Stimulated activated CD8-positive, alpha-beta memory T cell treated with anti-CD3 and anti-CD28 coated beads, Interleukin-4, amount 100 ng/mL, for 48 hours (primary cell): ENCODE results near the gene CAMK1D.
A peak's percentile ranks its signal among the peaks of the same experiment; 100 is the strongest.
"Not testable (repeated sequence)": the region's sequence is repeated elsewhere in the genome, so short reads cannot be mapped to it uniquely, and the experiment has no call there.

ENCODE experiments used
- DNase-seq: peaks from one replicate; pipeline ENCODE4 v3.0.0-alpha.2; 2020

The CAMK1D gene

DNA sequence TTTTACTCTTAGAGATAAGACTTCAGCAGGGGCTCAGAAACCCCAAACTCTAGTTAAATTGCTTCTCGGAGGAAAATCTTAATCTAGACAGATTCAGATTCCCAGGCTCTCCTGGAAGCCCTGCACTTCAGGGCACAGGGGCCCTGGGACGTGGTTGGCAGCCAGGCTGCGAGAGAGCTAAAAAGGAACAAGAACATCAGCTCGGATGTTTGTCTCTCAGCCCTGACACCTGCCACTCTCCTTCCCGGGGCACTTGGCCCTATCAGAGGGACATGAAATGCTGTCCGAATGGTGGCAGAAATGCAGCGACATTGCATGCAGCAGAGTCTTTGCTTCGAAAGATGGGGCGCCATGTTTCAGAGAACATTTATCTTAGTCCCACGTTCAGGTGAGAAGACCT lies 485.4 kb downstream of the CAMK1D start:
- no peak for DNase-seq

DNA sequence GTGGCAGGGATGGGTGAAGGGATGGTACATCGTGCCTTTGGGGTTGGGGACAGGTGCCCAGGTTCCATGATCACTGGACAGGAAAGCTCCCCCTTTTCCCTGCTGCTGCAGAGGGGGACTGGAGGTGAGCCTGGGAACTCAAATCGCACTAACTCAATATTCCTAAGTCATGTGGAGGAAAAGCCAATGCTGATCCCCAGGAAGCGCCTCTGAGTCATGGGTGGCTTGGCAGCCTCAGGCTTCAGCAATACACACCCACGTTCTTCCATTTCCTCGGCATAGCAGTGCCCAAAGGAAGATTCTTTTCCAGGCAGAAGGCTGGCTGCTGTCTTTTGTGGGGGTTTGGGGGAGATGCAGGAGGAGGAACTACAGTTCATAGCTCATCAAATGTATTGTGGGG lies 486.4 kb downstream of the CAMK1D start:
- DNase-seq, result no peak

DNA sequence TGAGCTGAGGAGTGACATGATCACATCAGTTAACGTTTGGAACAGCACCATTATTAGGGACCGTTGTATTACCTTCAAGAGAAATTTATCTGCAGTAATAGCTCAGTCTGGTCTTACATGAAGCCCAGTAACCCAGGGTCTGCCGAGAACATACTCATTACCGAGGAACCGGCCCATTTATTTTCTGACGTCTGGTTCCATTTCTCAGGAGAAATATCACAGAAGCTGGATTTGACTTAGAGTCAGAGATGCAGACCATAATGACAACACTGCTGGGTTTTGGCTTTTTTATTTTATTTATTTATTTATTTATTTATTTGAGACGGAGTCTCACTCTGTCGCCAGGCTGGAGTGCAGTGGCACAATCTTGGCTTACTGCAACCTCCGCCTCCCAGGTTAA lies 489.0 kb downstream of the CAMK1D start:
- no peak for DNase-seq

DNA sequence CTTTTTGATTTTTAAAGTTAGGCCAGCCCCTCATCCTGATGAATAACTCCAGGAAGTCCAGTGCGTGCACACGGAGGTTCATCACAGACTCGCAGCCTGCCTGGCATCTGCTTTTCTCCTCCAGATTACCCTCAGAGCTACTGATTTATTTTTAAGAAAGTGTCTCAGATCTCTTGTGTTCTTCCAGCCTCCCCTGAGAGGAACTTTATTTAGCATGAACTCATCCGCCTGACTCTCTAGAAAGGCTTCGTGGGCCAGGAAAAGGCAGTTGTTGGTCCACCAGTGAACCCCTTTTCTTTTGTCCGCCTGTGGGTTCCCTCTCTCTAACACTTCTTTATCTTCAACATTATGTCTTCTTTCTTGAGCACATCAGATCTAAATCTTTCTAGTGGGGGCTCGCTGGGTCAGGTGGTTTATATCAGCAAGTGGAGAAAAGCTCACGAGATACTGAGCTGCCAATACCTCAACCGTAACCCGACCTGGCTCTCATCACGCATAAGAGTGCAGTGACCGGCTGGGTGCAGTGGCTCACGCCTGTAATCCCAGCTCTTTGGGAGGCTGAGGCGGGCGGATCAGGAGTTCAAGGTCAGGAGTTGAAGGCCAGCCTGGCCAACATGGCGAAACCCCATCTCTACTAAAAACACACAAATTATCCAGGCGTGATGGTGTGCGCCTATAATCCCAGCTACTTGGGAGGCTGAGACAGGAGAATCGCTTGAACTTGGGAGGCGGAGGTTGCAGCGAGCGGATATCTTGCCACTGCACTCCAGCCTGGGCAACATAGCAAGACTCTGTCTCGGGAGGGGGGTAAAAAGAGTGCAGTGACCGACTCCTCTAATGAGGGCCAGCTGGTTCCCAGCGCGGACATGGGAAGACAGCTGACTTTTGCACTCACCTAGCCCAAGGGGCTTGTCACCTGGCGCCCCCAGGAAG lies 489.9 kb downstream of the CAMK1D start:
- no peak for DNase-seq

DNA sequence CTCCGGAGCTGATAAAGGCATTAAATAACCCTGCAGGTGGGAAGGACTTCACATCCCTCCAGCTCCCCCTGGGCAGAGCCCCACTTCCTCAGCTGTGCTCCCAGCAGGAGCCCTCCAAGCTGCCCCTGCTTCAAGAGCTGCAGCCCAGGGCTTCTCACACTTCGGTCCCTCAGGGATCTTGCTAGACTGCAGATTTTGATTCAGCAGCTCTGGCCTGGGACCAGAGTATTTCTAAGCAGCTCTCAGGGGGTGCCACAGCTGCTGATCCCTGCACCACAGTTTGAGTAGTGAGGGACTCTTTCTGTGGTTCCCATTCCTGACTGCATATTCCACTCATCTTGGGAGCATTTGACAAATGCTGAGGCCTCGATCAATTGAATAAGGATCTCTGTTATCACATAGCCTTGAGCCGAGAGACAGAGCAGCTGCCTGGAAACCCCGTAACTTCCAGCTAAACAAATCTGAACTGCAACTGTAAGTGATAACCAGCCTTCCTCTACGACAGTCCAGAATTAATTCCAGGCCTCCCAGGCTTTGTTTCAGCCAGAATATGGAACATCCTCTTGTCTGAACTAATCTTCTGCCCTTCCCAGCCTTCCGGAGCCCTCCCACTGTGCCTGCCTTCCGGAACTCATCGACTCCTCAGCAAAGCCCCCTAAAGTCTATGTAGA lies 490.7 kb downstream of the CAMK1D start:
- no peak for DNase-seq

DNA sequence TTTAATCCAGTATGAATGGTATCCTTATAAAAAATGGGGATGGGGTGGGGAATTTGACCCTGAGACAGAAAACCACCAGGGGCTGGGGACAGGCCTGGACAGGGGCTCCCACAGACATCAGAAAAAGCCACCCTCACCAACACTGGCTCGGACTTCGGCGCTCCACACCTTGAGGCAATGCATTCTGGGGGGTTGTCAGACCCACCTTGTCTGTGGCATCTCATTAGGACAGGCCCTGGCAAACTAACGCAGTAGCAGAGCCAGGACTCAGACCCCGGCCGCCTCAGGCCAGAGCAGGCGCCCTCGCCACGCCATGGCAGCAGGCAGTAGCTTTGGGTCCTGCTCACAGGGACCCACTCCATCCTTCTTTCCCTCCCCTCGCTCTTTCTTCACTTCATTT lies 492.1 kb downstream of the CAMK1D start:
- no peak for DNase-seq

DNA sequence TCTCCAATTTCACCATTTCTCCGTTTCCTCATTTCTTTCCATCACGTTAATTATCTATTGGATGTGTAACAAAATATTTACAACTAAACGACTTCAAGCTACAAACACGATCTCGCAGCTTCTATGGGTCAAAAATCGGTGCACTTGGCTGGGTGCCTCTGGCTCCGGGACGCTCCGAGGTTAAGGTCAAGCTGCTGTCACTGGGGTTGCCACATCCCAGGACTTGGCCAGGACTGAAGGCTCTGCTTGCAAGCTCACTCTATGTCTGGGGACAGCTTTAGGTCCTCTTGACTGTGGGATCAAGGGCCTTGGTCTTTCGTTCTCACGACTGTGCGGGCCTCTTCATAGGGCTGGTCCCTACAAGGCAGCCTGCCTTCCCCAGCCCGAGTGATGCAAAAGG lies 492.5 kb downstream of the CAMK1D start:
- DNase-seq, result no peak

DNA sequence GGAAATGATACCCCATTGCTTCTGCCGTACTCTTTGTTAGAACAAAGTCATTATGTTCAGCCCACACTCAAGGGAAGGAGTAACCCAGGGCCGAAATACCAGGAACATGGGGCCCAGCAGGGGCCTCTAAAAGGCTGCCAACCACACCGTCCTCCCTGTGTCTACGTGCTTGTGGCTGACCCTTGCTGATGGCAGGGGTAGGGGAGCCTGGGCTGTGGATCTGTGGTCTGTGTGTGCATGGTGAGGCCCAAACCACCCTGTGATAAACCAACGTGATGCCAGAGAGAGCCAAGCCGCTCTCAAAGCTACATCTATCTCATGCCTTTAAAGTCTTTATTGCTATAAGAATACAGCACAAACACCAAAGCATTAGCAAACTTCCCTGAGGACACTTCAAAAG lies 493.0 kb downstream of the CAMK1D start:
- DNase-seq, result no peak

DNA sequence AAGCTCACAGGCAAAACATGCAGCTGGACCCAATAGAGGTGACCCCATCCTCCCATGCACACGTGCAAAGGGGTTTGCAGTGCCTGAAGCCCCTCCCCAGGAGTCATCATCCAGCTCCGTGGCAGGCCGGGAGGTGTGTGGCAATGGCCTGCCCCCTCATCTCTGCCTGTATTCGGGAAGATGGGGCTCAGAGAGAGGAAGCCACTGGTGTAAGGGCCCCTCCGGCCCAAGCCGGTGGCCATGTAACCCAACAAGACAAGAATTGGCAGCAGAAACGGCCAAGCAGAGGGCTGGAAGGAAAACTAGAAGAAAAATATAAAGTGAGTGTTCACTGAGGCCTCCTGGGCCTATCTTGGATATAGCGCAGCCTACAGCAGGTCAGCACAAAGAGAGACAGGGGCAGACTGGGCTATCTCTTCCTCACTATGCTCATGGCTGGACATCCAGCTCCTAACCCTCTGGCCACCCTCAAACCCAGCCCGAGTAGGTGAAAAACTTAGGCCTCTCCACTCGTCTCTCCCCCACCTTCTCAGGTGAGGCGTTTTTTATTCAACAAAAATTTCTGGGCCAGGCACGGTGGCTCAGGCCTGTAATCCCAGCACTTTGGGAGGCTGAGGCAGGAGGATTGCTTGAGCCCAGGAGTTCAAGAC lies 494.1 kb downstream of the CAMK1D start:
- no peak for DNase-seq

DNA sequence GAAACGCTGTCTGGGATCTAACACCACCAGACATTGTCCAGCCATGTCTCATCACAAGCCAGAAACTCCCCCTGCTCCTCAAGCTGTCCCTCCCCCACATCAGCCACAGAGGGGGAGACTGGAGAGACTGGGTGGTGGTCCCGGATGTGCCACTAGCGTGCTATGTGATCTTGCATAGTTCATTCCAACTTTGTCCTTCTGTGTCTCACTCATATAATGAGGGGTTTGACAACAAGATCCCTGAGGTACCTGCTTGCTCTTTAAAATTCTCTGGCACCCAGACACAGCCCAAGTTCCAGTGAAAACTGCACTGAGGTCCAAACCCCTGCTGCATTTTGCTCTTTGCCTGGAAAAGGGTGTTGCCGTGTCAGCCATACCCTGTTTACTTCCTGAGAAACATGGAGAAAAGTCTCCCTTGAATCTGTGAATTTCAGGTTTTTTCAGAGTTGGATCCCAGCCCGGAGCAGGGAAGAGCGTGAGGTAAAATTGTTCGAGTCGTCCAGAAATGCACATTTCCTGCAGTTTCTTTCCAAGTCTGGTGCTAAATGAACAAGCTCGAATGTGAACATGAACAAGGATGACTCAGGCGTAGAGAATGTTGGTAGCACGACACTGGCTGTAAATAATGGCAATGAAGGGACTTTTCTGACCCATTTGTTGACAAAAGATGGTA lies 495.6 kb downstream of the CAMK1D start:
- no peak for DNase-seq

DNA sequence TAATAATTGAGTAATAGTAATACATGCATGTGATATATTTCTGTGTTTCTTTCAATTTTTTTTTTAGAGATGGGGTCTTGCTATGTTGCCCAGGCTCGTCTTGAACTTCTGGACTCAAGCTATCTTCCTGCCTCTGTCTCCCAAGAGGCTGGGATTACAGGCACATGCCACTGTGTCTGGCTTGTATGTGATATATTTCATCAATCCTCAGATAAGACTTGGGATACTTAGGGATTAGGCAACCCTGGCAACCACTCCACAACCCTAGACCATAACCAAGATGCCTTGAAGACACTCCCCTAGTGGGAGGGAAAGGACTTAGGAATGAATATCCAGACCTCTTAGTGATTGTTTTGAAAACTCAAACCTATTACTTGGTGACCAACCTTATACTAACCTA lies 497.4 kb downstream of the CAMK1D start:
- no peak for DNase-seq

DNA sequence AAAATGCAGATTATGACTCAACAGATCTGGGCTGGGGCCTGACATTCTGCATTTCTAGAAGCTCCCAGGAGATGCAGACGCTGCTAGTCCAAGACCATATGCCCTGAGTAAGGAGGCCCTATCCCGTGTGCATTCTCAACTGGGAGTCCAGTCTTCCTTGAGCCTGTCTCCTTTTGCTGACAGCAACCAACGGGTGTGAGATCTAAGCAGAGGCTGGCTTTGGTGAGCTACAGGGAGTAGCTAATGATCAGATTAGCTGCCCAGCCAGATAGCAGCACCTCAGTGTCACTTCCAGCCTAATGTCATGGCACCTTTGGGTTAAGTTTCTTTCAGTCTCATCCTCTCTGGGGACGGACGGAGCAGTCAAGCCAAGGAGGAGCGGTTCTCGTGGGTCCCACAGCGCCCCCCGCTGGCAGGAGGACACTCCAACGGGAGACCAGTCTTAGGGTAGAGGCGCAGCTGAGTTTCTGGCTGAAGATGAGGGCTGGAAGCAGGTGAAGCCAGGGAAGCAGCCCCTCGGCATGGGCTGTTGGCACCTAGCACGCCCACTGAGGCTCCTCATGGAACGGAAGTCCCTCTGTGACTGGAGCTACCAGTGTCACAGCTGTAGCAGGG lies 498.1 kb downstream of the CAMK1D start:
- peak; percentile 76 for DNase-seq

DNA sequence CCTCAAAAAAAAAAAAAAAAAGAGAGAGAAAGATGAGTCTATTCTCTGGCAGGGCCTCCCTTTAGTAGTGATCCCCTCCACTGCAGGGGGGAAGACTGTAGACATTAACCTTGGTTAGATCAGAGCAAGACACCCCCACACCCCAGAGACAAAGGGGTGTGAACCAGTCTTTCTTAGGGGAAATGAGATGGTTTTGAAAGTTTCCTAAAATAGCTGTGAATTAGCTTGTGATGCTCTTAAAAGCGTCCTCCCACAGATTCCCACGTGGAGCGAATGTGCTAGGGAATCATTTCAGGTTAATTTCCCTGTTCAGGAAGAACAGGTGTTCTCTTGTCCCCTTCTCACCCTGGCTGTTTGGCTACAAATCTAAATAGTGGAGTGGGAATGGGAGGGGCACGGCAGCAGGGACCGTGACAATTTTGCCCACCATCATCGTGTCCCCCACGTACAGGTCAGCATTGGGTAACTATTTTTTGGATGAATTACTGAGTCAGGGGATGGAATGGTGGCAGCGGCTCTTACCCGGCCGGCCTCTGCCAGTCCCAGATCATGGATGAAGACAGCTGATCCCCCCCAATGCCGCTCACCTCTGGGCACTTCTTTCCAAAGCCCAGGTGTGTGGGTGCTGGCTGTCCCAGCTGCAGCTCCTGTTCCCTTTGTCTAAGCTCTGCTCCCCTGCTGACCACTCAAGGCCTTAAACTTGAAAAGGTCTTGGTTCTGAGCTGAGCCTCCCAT lies 499.3 kb downstream of the CAMK1D start:
- no peak for DNase-seq

DNA sequence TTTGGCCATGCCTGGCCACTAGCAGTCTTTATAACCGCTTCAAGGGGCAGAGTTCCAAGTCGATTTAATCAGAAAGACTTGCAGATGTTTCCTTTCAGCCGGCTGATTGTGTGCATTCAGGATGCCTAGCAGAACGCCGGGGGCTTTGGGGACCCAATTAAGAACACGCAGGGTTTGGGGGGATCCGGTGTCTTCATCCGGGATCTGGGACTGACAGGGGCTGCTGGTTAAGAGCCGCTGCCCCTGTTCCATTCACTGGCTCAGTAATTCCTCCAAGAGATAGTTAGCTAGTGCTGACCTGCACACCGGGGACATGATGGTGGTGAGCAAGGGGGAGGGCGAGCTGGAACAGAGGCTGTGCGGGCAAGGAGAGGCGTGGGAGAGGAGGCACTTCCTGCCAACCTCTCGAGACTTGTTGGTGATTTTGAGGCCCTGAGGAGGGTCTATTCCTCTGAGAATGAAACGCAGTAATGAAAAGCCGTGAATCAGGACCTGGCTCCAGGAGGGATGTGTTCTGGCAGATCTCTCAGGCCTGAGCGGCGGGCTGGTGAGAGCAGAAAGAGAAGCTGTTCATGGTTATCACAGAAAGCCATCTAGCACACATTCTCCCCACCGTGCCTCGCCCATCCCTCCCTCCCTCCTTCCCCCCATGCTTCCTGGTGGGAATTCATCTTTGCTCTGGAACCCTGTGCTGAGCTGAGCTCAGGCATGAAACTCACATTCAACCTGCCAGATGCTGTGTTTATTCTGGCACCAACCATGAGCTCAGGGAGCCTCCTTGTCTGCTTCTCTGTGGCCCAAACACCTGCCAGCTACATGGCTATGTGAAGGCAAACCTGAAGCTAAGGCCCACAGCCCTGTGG lies 500.2 kb downstream of the CAMK1D start:
- no peak for DNase-seq

DNA sequence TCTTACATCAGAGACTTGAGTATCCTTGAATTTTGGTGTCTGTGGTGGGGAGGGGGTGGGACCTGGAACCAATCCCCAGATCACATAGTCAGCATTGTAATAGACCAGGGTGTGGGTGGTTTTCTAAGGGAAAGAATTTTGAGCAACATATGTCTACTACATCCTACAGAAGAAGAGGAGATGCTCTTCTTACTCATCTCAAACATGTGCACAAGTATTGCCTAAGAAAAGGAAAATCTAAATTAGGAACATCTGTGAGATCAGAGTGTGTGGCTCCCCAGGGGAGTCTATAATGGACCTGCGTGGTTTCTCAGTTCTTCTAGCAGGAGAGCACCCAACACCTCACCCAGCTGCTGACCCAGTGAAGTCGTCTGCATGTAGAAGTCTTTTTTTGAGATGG lies 503.3 kb downstream of the CAMK1D start:
- no peak for DNase-seq

DNA sequence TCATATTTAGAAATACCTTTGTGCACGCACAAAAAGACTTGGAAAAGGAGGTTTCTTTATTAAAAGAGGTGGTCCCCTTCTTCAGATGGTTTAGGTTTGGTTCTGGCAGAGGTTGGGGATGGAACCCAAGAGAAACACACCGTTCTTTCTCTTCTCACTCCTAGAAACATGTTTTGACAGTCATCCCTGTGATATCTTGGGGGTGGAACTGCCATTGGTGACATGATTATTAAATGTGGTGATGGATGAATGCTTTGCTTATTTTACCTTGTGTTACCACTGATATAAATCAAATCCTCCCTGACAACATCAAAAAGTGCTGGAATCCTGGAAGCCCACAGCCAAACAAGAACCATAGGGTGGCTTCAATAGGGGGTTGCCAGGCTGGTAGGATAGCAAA lies 505.6 kb downstream of the CAMK1D start:
- DNase-seq, result no peak

DNA sequence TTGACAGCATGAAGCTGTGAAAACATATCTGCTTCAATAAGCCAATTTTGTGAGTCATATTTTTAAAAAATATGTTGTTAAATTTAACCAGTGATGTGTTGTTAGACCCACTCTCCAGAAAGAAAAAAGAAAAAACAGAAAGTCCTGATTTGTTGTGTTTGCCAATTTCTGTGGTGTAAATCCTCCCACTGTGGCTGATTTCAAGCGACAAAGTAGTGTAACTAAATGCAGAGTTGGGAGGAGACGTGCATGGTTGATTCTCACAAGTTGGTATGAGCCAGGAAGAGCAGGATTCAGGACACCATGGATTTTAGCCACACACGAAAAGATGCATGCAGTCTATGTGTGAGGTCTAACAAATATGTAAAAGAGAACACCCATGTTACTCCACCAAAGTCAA lies 513.1 kb downstream of the CAMK1D start:
- no peak for DNase-seq

DNA sequence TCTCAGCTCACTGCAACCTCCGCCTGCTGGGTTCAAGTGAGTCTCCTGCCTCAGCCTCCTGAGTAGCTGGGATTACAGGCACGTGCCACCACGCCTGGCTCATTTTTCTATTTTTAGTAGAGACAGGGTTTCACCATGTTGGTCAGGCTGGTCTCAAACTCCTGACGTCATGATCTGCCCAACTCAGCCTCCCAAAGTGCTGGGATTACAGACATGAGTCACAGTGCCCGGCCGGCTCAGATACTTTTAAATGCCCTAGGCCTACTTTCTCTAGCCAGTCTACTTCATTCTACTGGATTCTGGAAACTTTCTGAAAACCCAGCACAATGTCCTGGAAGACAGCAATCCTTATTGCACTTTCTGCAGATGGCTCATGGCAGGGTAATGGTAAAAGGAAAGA lies 516.2 kb downstream of the CAMK1D start:
- not testable (repeated sequence) for DNase-seq

DNA sequence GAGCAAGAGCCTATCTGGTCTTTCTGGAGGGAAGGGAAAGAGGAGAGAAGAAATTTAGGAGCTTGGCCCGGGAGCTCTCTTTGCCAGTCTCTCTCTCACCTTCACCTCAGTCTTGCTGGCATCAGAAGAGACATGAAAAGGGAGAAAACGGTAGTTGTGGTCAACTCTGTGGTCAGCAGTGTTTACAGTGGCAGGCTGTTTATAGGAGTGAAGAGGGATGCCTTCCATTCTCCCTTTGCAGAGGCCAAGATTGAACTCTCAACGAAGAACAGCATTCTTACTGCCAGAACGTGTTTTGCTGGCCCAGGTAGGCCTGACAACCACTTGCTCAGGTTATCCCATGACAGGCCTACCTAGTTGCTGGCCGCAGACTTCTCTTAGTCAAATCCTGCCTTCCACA lies 518.9 kb downstream of the CAMK1D start:
- DNase-seq, result no peak

DNA sequence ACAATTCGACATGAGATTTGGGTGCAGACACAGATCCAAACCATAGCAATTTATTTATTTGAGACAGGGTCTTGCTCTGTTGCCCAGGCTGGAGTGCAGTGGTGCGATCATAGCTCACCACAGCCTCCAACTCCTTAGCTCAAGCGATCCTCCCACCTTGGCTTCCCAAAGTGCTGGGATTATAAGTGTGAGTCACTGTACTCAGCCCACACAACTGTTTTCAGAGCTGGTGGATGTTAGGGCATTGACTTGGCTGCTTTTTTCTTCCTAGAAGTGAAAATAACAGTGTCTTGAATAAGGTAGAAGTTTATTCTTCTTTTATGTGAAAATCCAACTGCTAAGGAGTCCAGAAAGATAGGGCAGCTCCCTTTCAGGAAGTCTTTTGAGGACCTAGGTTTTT lies 520.1 kb downstream of the CAMK1D start:
- no peak for DNase-seq

DNA sequence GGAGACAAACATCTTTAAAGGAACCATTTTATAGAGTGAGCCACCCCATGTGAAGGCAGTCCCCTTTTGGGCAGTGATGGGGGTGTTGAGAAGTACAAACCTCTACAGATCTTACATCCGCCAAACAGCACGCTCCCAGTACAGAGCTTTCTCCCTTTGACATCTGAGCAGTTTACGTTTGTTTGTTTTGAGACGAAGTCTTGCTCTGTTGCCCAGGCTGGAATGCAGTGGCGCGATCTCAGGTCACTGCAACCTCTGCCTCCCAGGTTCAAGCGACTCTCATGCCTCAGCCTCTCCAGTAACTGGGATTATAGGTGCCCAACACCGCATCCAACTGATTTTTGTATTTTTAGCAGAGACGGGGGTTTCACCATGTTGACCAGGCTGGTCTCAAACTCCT lies 523.2 kb downstream of the CAMK1D start:
- DNase-seq, result no peak
